HL-60 (cell line): Measurements from ENCODE around the gene SCAF8.

Experiments used
- DNase-seq, 2 experiments: peaks; one replicate each; pipeline ENCODE4 v3.0.0-alpha.2; 2010 to 2020; ENCODE audit warnings: low read depth in 1 of 2, low spot score in 1 of 2
- H3K27ac ChIP-seq: fragments of 250-450 bp; sonication (Bioruptor Pico); replicated peaks from 2 replicates; pipeline ENCODE4 v1.5.1; 2020; ENCODE audit warnings: mild to moderate bottlenecking, moderate library complexity
- H3K27me3 ChIP-seq: fragments of 250-450 bp; sonication (Bioruptor Pico); 2 replicates; pipeline ENCODE4 v1.5.1; 2021; ENCODE audit warnings: mild to moderate bottlenecking, moderate library complexity; ENCODE audit not compliant: insufficient read depth, poor library complexity, severe bottlenecking
- H3K4me3 ChIP-seq: replicated peaks from 2 replicates; pipeline ENCODE4 v1.5.1; 2011; ENCODE audit warnings: mild to moderate bottlenecking, control low read depth, low read length; ENCODE audit not compliant: insufficient read depth
- GABPA ChIP-seq: IDR thresholded peaks from 2 replicates; pipeline ENCODE4 v1.6.1; 2012; ENCODE audit warnings: low read depth
- POLR2AphosphoS5 ChIP-seq: IDR thresholded peaks from 2 replicates; pipeline ENCODE4 v1.6.1; 2012; ENCODE audit warnings: low read depth
- SPI1 ChIP-seq: IDR thresholded peaks from 2 replicates; pipeline ENCODE4 v1.6.1; 2012; ENCODE audit warnings: low read depth, mild to moderate bottlenecking, borderline replicate concordance
- TF ChIP-seq, protein P1 (sequence below): IDR thresholded peaks from 2 replicates; pipeline ENCODE4 v1.6.1; 2012; ENCODE audit warnings: low read depth; ENCODE audit not compliant: insufficient replicate concordance
- TF ChIP-seq, protein P2 (sequence below): IDR thresholded peaks from one replicate; pipeline ENCODE4 v1.5.1; 2011; ENCODE audit warnings: low read length, control low read depth, inconsistent platforms; ENCODE audit not compliant: insufficient read depth

SCAF8 gene

DNA sequence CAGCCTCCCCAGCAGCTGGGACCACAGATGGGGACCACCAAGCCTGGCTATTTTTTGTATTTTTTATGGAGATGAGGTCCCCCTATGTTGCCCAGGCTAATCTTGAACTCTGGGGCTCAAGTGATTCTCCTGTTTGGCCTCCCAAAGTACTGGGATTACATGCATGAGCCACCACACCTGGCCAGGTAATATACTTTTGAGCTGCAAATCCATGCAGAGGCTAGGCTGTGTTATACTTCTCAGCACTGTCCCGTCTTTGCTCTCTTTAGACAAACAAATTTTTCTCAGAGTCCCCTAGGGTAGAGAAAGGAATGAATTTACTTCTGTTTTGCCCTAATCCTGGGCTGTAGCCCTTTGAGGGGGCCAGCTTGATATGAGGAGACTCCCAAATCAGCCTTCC lies 13.4 kb upstream of the SCAF8 start:
- DNase-seq, result no peak
- Histone ChIP-seq H3K27ac (no peak overlapping the region), H3K4me3 (no peak overlapping the region), H3K27me3 (no peaks in the 10 kb centered on the region)
- TF ChIP-seq GABPA, result no peak
- no peak for TF ChIP-seq POLR2AphosphoS5
- TF ChIP-seq SPI1, result no peak
- TF ChIP-seq, protein P1, sequence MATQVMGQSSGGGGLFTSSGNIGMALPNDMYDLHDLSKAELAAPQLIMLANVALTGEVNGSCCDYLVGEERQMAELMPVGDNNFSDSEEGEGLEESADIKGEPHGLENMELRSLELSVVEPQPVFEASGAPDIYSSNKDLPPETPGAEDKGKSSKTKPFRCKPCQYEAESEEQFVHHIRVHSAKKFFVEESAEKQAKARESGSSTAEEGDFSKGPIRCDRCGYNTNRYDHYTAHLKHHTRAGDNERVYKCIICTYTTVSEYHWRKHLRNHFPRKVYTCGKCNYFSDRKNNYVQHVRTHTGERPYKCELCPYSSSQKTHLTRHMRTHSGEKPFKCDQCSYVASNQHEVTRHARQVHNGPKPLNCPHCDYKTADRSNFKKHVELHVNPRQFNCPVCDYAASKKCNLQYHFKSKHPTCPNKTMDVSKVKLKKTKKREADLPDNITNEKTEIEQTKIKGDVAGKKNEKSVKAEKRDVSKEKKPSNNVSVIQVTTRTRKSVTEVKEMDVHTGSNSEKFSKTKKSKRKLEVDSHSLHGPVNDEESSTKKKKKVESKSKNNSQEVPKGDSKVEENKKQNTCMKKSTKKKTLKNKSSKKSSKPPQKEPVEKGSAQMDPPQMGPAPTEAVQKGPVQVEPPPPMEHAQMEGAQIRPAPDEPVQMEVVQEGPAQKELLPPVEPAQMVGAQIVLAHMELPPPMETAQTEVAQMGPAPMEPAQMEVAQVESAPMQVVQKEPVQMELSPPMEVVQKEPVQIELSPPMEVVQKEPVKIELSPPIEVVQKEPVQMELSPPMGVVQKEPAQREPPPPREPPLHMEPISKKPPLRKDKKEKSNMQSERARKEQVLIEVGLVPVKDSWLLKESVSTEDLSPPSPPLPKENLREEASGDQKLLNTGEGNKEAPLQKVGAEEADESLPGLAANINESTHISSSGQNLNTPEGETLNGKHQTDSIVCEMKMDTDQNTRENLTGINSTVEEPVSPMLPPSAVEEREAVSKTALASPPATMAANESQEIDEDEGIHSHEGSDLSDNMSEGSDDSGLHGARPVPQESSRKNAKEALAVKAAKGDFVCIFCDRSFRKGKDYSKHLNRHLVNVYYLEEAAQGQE, result no peak
- TF ChIP-seq, protein P2, sequence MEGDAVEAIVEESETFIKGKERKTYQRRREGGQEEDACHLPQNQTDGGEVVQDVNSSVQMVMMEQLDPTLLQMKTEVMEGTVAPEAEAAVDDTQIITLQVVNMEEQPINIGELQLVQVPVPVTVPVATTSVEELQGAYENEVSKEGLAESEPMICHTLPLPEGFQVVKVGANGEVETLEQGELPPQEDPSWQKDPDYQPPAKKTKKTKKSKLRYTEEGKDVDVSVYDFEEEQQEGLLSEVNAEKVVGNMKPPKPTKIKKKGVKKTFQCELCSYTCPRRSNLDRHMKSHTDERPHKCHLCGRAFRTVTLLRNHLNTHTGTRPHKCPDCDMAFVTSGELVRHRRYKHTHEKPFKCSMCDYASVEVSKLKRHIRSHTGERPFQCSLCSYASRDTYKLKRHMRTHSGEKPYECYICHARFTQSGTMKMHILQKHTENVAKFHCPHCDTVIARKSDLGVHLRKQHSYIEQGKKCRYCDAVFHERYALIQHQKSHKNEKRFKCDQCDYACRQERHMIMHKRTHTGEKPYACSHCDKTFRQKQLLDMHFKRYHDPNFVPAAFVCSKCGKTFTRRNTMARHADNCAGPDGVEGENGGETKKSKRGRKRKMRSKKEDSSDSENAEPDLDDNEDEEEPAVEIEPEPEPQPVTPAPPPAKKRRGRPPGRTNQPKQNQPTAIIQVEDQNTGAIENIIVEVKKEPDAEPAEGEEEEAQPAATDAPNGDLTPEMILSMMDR, result no peak

- no peak overlapping the region for H3K4me3 ChIP-seq
- no peak overlapping the region for H3K27ac ChIP-seq
- no peaks in the 10 kb centered on the region for H3K27me3 ChIP-seq
- TF ChIP-seq POLR2AphosphoS5 (no peak), SPI1 (no peak)
- TF ChIP-seq, protein P1, result no peak
- no peak for DNase-seq
Observed at GRCh38 chr6:154721460-154721859, 11.8 kb upstream of the SCAF8 start.

DNA sequence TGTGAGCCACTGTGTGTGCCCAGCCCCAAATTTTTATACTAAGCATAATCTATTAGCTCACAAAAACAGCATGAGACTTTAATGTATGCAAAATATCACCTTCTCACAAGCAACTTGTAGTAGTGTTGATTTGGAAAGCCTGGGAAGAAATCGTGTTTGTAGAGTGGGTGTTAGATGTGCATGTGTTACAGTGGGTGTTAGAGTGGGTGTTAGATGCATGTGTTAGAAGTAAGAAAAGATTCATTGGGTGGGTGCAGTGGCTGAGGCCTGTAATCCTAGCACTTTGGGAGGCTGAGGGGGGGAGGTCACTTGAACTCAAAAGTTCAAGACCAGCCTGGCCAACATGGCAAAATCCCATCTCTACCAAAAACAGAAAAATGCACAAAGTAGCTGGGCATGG lies 6.3 kb upstream of the SCAF8 start:
- H3K27me3 ChIP-seq, result no peaks in the 10 kb centered on the region
- TF ChIP-seq, protein P1, result no peak
- TF ChIP-seq, protein P2, result no peak
- DNase-seq, result no peak
- no peak overlapping the region for H3K4me3 ChIP-seq
- no peak overlapping the region for H3K27ac ChIP-seq
